DND-41 (cell line): ENCODE measurements around the gene MIPOL1.
"Not testable (repeated sequence)": the region's sequence is repeated elsewhere in the genome, so short reads cannot be mapped to it uniquely, and the experiment has no call there.

Source experiments
- ATAC-seq: fragments of 200-7000 bp; cut with Tn5 transposase; 3 replicates; pipeline ENCODE4 v1.9.1; 2021; ENCODE audit warnings: low read depth; ENCODE audit not compliant: insufficient read depth
- DNase-seq: peaks from one replicate; pipeline ENCODE4 v3.0.0-alpha.2; 2020
- H2AFZ ChIP-seq: 2 replicates; pipeline ENCODE4 v1.6.0; 2012; ENCODE audit warnings: low read depth, low read length
- H3K27ac ChIP-seq: 2 replicates; pipeline ENCODE4 v1.5.1; 2012; ENCODE audit warnings: low read length, inconsistent platforms
- H3K27me3 ChIP-seq: fragments of 200-600 bp; sonication (generic); 2 replicates; pipeline ENCODE4 v1.6.0; 2012; ENCODE audit warnings: low read length, mild to moderate bottlenecking, inconsistent platforms; ENCODE audit not compliant: insufficient read depth, poor library complexity
- H3K36me3 ChIP-seq: 2 replicates; pipeline ENCODE4 v1.5.1; 2012; ENCODE audit warnings: low read length, inconsistent platforms; ENCODE audit not compliant: insufficient read depth
- H3K4me1 ChIP-seq: 2 replicates; pipeline ENCODE4 v1.5.1; 2012; ENCODE audit warnings: mild to moderate bottlenecking, low read length; ENCODE audit not compliant: insufficient read depth
- H3K4me2 ChIP-seq: 2 replicates; pipeline ENCODE4 v1.6.0; 2012; ENCODE audit warnings: mild to moderate bottlenecking, moderate library complexity, low read length, inconsistent platforms; ENCODE audit not compliant: insufficient read depth
- H3K4me3 ChIP-seq, 2 experiments: fragments of 200-600 bp in 1 of 2; shearing (Covaris generic) in 1 of 2; 2 replicates each; pipeline ENCODE4 v1.5.1; 2012 to 2016; ENCODE audit warnings: inconsistent platforms in 2 of 2, low read length in 2 of 2, mild to moderate bottlenecking in 2 of 2, low read depth in 1 of 2, moderate library complexity in 1 of 2
- H3K79me2 ChIP-seq: 2 replicates; pipeline ENCODE4 v1.6.0; 2012; ENCODE audit warnings: low read length, inconsistent platforms; ENCODE audit not compliant: insufficient read depth
- H3K9ac ChIP-seq: 2 replicates; pipeline ENCODE4 v1.6.0; 2012; ENCODE audit warnings: low read depth, mild to moderate bottlenecking, inconsistent platforms, low read length, moderate library complexity
- H3K9me3 ChIP-seq: 2 replicates; pipeline ENCODE4 v1.5.1; 2012; ENCODE audit warnings: low read length, moderate library complexity, mild to moderate bottlenecking, inconsistent platforms; ENCODE audit not compliant: insufficient read depth, severe bottlenecking
- H4K20me1 ChIP-seq: 2 replicates; pipeline ENCODE4 v1.6.0; 2012; ENCODE audit warnings: low read length; ENCODE audit not compliant: insufficient read depth
- CTCF ChIP-seq: IDR thresholded peaks from 2 replicates; pipeline ENCODE4 v1.5.1; 2012; ENCODE audit warnings: borderline replicate concordance, low read length, moderate library complexity, mild to moderate bottlenecking; ENCODE audit not compliant: poor library complexity, severe bottlenecking; ENCODE audit errors: extremely low read depth
- EZH2 ChIP-seq: IDR thresholded peaks from 3 replicates; pipeline ENCODE4 v1.6.1; 2012; ENCODE audit warnings: borderline replicate concordance, low read depth, mild to moderate bottlenecking, moderate library complexity, low read length, inconsistent platforms; ENCODE audit not compliant: severe bottlenecking

MIPOL1 gene

GRCh38 chr14:37289688-37290087 lies 92.0 kb downstream of the MIPOL1 start:
- no peak for DNase-seq
- ATAC-seq = no peak
- Histone ChIP-seq H3K27ac (no peak overlapping the region), H3K4me2 (no peak overlapping the region), H3K4me3 (no peak overlapping the region), H2AFZ (no peak overlapping the region), H3K4me1 (no peaks in the 10 kb centered on the region), H3K9me3 (no peaks in the 10 kb centered on the region), H3K27me3 (no peaks in the 10 kb centered on the region), H4K20me1 (no peaks in the 10 kb centered on the region), H3K36me3 (no peaks in the 10 kb centered on the region), H3K79me2 (no peaks in the 10 kb centered on the region), H3K9ac (no peak overlapping the region)
- TF ChIP-seq EZH2 = no peak
- TF ChIP-seq CTCF = no peak

- H3K79me2 ChIP-seq, H3K36me3 ChIP-seq, ATAC-seq, H3K4me3 ChIP-seq, H3K4me2 ChIP-seq, H3K4me1 ChIP-seq, H3K9ac ChIP-seq, H3K27ac ChIP-seq, H3K9me3 ChIP-seq, H3K27me3 ChIP-seq, H2AFZ ChIP-seq, H4K20me1 ChIP-seq, DNase-seq: not testable (repeated sequence)
Measured at GRCh38 chr14:37295262-37295661, 97.5 kb downstream of the MIPOL1 start.

GRCh38 chr14:37311252-37311651 lies 113.5 kb downstream of the MIPOL1 start:
- Histone ChIP-seq H3K4me1 (no peaks in the 10 kb centered on the region), H3K36me3 (no peaks in the 10 kb centered on the region), H2AFZ (no peak overlapping the region), H3K4me2 (no peak overlapping the region), H3K27me3 (no peaks in the 10 kb centered on the region), H3K79me2 (no peaks in the 10 kb centered on the region), H3K9me3 (no peaks in the 10 kb centered on the region), H3K9ac (no peak overlapping the region), H4K20me1 (no peaks in the 10 kb centered on the region), H3K4me3 (no peak overlapping the region), H3K27ac (no peak overlapping the region)
- no peak for ATAC-seq
- no peak for DNase-seq
- TF ChIP-seq CTCF = no peak
- no peak for TF ChIP-seq EZH2

GRCh38 chr14:37318938-37319337 lies 121.2 kb downstream of the MIPOL1 start:
- H2AFZ ChIP-seq = no peak overlapping the region
- no peaks in the 10 kb centered on the region for H3K36me3 ChIP-seq
- H3K4me2 ChIP-seq = no peak overlapping the region
- ATAC-seq (no peak), DNase-seq (no peak)
- H4K20me1 ChIP-seq = no peaks in the 10 kb centered on the region
- H3K4me3 ChIP-seq = no peak overlapping the region
- H3K9me3 ChIP-seq = no peaks in the 10 kb centered on the region
- H3K79me2 ChIP-seq = no peaks in the 10 kb centered on the region
- TF ChIP-seq CTCF = no peak
- TF ChIP-seq EZH2 = no peak
- no peak overlapping the region for H3K27ac ChIP-seq
- no peak overlapping the region for H3K9ac ChIP-seq
- H3K27me3 ChIP-seq = no peaks in the 10 kb centered on the region
- H3K4me1 ChIP-seq = no peaks in the 10 kb centered on the region
